ENCODE measurements around the gene EGLN1. TPM values are rescaled to one million over a fixed set of nuclear protein-coding genes. Genes with fewer than 3 reads are reported as not detected.

EGLN1 gene
- total and polyA plus RNA-seq, 2 experiments from 2014 or later = 1.9 to 6.0 TPM

DNA sequence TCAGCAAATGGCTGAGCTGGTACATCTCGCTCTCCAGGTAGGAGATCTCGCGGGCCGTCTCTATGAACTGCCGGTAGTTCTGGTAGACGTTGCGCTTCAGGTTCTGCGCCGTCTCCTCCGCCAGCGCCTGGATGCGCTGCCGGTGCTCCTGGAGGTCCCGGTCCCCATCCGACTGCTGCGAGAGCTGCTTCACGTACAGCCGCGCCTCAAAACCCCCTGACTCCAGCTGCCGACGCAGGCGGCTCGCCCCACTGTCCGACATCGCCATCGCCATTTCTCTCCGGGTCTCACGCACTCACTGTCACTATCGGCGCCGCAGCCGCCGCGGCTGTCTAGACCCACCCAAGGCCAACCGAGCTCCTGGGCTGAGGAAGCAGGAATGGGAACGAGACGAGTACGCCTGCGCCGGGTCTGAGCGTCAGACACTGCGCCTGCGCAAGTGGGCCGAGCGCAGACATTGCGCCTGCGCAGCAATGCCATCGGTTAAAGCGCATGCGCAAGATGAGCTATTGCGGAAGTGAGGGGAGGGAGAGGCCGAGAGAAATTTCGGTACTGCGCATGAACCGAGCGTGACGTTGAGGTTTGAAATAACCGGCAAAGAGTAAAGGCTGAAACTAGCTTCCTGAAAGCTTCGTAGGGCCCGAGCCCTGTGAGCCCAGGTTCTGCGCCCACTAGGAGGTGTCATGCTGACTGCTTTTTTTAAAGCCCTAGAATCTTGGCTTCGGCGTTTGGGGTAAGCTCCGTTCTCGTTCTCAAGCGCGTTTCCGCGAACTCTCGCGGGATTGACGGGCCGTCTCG lies 84.4 kb downstream of the EGLN1 start, which contains the start of gene EXOC8:
TSS of gene EXOC8 (minus strand) at position 381 of the 798 bp plus-strand sequence. CDS start at position 274, 107 bp downstream.
- Histone ChIP-seq H3K79me2 (replicated peaks; ENCODE audit: insufficient read depth) (peaks cover 72% of the 10 kb centered on the region), H2AFZ (peak within 1 kb of the TSS; percentile 94), H3F3A (replicated peaks; ENCODE audit: low read depth) (no peaks in the 10 kb centered on the region), H3K9me2 (ENCODE audit: insufficient read depth) (no peaks in the 10 kb centered on the region), H3K27ac (ENCODE audit: low read depth) (peak within 1 kb of the TSS; percentile 75), H3K4me1 (ENCODE audit: insufficient read depth) (peaks cover 35% of the 10 kb centered on the region), H4K20me1 (replicated peaks; ENCODE audit: insufficient read depth) (peaks cover 8% of the 10 kb centered on the region; the same call in 1 of the 2 replicates), H3K27me3 (ENCODE audit: insufficient read depth) (no peaks in the 10 kb centered on the region), H3K4me2 (peak within 1 kb of the TSS; percentile 95), H3K36me3 (ENCODE audit: insufficient read depth) (no peaks in the 10 kb centered on the region; the same call in 1 of the 2 replicates), H3K4me3 (peak within 1 kb of the TSS; percentile 90)
- peak; percentile 88 for ATAC-seq
- H3K36me3 Mint-ChIP-seq (ENCODE audit: low read depth) = peaks cover 34% of the 10 kb centered on the region
- DNase-seq (ENCODE audit: low spot score) = peak; percentile 96
- TF ChIP-seq ZNF114 (CRISPR knock-in tag; IDR thresholded peaks at IDR 0.05) = no peak
- peak; percentile 66 for TF ChIP-seq CREB1 (CRISPR knock-in tag; IDR thresholded peaks at IDR 0.05; ENCODE audit: low read depth)
- TF ChIP-seq, protein P1, sequence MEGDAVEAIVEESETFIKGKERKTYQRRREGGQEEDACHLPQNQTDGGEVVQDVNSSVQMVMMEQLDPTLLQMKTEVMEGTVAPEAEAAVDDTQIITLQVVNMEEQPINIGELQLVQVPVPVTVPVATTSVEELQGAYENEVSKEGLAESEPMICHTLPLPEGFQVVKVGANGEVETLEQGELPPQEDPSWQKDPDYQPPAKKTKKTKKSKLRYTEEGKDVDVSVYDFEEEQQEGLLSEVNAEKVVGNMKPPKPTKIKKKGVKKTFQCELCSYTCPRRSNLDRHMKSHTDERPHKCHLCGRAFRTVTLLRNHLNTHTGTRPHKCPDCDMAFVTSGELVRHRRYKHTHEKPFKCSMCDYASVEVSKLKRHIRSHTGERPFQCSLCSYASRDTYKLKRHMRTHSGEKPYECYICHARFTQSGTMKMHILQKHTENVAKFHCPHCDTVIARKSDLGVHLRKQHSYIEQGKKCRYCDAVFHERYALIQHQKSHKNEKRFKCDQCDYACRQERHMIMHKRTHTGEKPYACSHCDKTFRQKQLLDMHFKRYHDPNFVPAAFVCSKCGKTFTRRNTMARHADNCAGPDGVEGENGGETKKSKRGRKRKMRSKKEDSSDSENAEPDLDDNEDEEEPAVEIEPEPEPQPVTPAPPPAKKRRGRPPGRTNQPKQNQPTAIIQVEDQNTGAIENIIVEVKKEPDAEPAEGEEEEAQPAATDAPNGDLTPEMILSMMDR (conservative IDR thresholded peaks at IDR 0.05; ENCODE audit: low read depth in 2 of 2) = no peak
- no peak for TF ChIP-seq NANOG (IDR thresholded peaks at IDR 0.05; ENCODE audit: borderline replicate concordance)
- TF ChIP-seq EZH2 (IDR thresholded peaks at IDR 0.05; ENCODE audit: low read depth, unreplicated experiment) = no peak
- TF ChIP-seq POLR2AphosphoS5 (IDR thresholded peaks at IDR 0.05; ENCODE audit: low read depth) = peak; percentile 62
- TF ChIP-seq ZNF331 (CRISPR knock-in tag; IDR thresholded peaks at IDR 0.05; ENCODE audit: low read depth) = no peak
- no peak for TF ChIP-seq JUNB (IDR thresholded peaks at IDR 0.05; ENCODE audit: unreplicated experiment)
- TF ChIP-seq, protein P2, sequence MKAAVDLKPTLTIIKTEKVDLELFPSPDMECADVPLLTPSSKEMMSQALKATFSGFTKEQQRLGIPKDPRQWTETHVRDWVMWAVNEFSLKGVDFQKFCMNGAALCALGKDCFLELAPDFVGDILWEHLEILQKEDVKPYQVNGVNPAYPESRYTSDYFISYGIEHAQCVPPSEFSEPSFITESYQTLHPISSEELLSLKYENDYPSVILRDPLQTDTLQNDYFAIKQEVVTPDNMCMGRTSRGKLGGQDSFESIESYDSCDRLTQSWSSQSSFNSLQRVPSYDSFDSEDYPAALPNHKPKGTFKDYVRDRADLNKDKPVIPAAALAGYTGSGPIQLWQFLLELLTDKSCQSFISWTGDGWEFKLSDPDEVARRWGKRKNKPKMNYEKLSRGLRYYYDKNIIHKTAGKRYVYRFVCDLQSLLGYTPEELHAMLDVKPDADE (IDR thresholded peaks at IDR 0.05) = 0 out of 2 replicates have a peak, but pooled peaks have one; percentile 20
- TF ChIP-seq, protein P3, sequence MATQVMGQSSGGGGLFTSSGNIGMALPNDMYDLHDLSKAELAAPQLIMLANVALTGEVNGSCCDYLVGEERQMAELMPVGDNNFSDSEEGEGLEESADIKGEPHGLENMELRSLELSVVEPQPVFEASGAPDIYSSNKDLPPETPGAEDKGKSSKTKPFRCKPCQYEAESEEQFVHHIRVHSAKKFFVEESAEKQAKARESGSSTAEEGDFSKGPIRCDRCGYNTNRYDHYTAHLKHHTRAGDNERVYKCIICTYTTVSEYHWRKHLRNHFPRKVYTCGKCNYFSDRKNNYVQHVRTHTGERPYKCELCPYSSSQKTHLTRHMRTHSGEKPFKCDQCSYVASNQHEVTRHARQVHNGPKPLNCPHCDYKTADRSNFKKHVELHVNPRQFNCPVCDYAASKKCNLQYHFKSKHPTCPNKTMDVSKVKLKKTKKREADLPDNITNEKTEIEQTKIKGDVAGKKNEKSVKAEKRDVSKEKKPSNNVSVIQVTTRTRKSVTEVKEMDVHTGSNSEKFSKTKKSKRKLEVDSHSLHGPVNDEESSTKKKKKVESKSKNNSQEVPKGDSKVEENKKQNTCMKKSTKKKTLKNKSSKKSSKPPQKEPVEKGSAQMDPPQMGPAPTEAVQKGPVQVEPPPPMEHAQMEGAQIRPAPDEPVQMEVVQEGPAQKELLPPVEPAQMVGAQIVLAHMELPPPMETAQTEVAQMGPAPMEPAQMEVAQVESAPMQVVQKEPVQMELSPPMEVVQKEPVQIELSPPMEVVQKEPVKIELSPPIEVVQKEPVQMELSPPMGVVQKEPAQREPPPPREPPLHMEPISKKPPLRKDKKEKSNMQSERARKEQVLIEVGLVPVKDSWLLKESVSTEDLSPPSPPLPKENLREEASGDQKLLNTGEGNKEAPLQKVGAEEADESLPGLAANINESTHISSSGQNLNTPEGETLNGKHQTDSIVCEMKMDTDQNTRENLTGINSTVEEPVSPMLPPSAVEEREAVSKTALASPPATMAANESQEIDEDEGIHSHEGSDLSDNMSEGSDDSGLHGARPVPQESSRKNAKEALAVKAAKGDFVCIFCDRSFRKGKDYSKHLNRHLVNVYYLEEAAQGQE (IDR thresholded peaks at IDR 0.05; ENCODE audit: unreplicated experiment) = no peak
- no peak for TF ChIP-seq STAT1 (IDR thresholded peaks at IDR 0.05; ENCODE audit: unreplicated experiment)
- no peak for TF ChIP-seq EZH2phosphoT487 (IDR thresholded peaks at IDR 0.05; ENCODE audit: unreplicated experiment)
- TF ChIP-seq, protein P4, sequence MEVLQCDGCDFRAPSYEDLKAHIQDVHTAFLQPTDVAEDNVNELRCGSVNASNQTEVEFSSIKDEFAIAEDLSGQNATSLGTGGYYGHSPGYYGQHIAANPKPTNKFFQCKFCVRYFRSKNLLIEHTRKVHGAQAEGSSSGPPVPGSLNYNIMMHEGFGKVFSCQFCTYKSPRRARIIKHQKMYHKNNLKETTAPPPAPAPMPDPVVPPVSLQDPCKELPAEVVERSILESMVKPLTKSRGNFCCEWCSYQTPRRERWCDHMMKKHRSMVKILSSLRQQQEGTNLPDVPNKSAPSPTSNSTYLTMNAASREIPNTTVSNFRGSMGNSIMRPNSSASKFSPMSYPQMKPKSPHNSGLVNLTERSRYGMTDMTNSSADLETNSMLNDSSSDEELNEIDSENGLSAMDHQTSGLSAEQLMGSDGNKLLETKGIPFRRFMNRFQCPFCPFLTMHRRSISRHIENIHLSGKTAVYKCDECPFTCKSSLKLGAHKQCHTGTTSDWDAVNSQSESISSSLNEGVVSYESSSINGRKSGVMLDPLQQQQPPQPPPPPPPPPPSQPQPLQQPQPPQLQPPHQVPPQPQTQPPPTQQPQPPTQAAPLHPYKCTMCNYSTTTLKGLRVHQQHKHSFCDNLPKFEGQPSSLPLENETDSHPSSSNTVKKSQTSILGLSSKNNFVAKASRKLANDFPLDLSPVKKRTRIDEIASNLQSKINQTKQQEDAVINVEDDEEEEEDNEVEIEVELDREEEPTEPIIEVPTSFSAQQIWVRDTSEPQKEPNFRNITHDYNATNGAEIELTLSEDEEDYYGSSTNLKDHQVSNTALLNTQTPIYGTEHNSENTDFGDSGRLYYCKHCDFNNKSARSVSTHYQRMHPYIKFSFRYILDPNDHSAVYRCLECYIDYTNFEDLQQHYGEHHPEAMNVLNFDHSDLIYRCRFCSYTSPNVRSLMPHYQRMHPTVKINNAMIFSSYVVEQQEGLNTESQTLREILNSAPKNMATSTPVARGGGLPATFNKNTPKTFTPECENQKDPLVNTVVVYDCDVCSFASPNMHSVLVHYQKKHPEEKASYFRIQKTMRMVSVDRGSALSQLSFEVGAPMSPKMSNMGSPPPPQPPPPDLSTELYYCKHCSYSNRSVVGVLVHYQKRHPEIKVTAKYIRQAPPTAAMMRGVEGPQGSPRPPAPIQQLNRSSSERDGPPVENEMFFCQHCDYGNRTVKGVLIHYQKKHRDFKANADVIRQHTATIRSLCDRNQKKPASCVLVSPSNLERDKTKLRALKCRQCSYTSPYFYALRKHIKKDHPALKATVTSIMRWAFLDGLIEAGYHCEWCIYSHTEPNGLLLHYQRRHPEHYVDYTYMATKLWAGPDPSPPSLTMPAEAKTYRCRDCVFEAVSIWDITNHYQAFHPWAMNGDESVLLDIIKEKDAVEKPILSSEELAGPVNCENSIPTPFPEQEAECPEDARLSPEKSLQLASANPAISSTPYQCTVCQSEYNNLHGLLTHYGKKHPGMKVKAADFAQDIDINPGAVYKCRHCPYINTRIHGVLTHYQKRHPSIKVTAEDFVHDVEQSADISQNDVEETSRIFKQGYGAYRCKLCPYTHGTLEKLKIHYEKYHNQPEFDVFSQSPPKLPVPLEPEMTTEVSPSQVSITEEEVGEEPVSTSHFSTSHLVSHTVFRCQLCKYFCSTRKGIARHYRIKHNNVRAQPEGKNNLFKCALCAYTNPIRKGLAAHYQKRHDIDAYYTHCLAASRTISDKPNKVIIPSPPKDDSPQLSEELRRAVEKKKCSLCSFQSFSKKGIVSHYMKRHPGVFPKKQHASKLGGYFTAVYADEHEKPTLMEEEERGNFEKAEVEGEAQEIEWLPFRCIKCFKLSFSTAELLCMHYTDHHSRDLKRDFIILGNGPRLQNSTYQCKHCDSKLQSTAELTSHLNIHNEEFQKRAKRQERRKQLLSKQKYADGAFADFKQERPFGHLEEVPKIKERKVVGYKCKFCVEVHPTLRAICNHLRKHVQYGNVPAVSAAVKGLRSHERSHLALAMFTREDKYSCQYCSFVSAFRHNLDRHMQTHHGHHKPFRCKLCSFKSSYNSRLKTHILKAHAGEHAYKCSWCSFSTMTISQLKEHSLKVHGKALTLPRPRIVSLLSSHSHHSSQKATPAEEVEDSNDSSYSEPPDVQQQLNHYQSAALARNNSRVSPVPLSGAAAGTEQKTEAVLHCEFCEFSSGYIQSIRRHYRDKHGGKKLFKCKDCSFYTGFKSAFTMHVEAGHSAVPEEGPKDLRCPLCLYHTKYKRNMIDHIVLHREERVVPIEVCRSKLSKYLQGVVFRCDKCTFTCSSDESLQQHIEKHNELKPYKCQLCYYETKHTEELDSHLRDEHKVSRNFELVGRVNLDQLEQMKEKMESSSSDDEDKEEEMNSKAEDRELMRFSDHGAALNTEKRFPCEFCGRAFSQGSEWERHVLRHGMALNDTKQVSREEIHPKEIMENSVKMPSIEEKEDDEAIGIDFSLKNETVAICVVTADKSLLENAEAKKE (CRISPR knock-in tag; IDR thresholded peaks at IDR 0.05) = no peak
- peaks cover 34% of the 10 kb centered on the region for H3K4me1 Mint-ChIP-seq
- H3K27ac Mint-ChIP-seq = peak within 1 kb of the TSS; percentile 99
- H3K27me3 Mint-ChIP-seq (ENCODE audit: insufficient read depth, low read depth, poor library complexity) = peaks cover 16% of the 10 kb centered on the region
- peak within 1 kb of the TSS; percentile 98 for H3K4me3 Mint-ChIP-seq
- peaks cover 2% of the 10 kb centered on the region; the same call in 1 of the 3 replicates for H3K9me3 Mint-ChIP-seq
